ENCODE results near the gene FPGS.

Gene FPGS

GRCh38 chr9:127847833-127848755, 45.4 kb downstream of the FPGS start:
- TF ChIP-seq CTCF (IDR thresholded peaks at IDR 0.05): no peak

- no peak for TF ChIP-seq CTCF (IDR thresholded peaks at IDR 0.05)
Observed at GRCh38 chr9:127848756-127849504, 46.2 kb downstream of the FPGS start.

GRCh38 chr9:127850286-127850830, 47.7 kb downstream of the FPGS start:
- TF ChIP-seq CTCF (IDR thresholded peaks at IDR 0.05): no peak

- TF ChIP-seq CTCF (IDR thresholded peaks at IDR 0.05): no peak
Observed at GRCh38 chr9:127852829-127853228, 50.1 kb downstream of the FPGS start.

GRCh38 chr9:127853312-127854183, 50.9 kb downstream of the FPGS start:
- TF ChIP-seq CTCF (IDR thresholded peaks at IDR 0.05): no peak

- no peak for TF ChIP-seq CTCF (IDR thresholded peaks at IDR 0.05)
Observed at GRCh38 chr9:127854184-127854806, 51.6 kb downstream of the FPGS start, which contains the start of gene ENG. Gene ENG, minus strand, starts transcription at chr9:127854658. Its CDS starts 303 bp downstream, at chr9:127854355.

All from LNCAP (cell line).